ENCODE results near the gene KIF5A. TPM values are rescaled to one million over a fixed set of nuclear protein-coding genes. Genes with fewer than 3 reads are reported as not detected.

The KIF5A gene
- polyA plus RNA-seq, 1 of the 3 experiments (the other 2 are of a cell fraction): 6.2 TPM

DNA sequence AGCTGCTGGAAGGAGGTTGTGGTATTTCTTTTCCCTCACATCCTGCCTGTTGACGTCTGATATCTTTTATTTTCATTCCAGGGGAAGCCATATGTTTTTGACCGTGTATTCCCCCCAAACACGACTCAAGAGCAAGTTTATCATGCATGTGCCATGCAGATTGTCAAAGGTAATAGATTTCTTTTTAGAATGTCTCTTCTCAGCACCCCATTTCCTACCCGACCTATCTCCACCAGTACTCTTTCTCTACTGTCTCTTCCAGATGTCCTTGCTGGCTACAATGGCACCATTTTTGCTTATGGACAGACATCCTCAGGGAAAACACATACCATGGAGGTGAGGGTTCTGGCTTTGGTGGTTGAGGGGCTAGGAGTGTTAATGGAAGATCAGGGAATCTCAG, 13.5 kb downstream of the KIF5A start:
- TF ChIP-seq MEF2A (IDR thresholded peaks at IDR 0.05; ENCODE audit: borderline replicate concordance, low read depth): no peak
- TF ChIP-seq, protein P1, sequence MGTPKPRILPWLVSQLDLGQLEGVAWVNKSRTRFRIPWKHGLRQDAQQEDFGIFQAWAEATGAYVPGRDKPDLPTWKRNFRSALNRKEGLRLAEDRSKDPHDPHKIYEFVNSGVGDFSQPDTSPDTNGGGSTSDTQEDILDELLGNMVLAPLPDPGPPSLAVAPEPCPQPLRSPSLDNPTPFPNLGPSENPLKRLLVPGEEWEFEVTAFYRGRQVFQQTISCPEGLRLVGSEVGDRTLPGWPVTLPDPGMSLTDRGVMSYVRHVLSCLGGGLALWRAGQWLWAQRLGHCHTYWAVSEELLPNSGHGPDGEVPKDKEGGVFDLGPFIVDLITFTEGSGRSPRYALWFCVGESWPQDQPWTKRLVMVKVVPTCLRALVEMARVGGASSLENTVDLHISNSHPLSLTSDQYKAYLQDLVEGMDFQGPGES (IDR thresholded peaks at IDR 0.05; ENCODE audit: low read depth, low read length): no peak
- no peak for TF ChIP-seq GATA2 (CRISPR knock-in tag; IDR thresholded peaks at IDR 0.05)
- no peak for TF ChIP-seq TEAD4 (IDR thresholded peaks at IDR 0.05; ENCODE audit: borderline replicate concordance, insufficient read depth)
- TF ChIP-seq, protein P2, sequence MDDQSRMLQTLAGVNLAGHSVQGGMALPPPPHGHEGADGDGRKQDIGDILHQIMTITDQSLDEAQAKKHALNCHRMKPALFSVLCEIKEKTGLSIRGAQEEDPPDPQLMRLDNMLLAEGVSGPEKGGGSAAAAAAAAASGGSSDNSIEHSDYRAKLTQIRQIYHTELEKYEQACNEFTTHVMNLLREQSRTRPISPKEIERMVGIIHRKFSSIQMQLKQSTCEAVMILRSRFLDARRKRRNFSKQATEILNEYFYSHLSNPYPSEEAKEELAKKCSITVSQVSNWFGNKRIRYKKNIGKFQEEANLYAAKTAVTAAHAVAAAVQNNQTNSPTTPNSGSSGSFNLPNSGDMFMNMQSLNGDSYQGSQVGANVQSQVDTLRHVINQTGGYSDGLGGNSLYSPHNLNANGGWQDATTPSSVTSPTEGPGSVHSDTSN (IDR thresholded peaks at IDR 0.05): no peak
- no peak for TF ChIP-seq USF1 (IDR thresholded peaks at IDR 0.05; ENCODE audit: borderline replicate concordance, low read depth)
- TF ChIP-seq FOXM1 (IDR thresholded peaks at IDR 0.05; ENCODE audit: low read depth): no peak
- no peak for TF ChIP-seq TAF1 (IDR thresholded peaks at IDR 0.05; ENCODE audit: borderline replicate concordance, low read depth, low read length)
- TF ChIP-seq, protein P3, sequence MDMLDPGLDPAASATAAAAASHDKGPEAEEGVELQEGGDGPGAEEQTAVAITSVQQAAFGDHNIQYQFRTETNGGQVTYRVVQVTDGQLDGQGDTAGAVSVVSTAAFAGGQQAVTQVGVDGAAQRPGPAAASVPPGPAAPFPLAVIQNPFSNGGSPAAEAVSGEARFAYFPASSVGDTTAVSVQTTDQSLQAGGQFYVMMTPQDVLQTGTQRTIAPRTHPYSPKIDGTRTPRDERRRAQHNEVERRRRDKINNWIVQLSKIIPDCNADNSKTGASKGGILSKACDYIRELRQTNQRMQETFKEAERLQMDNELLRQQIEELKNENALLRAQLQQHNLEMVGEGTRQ (IDR thresholded peaks at IDR 0.05; ENCODE audit: borderline replicate concordance, low read depth, low read length): no peak
- TF ChIP-seq ELF1 (IDR thresholded peaks at IDR 0.05): no peak
- no peak for TF ChIP-seq EZH2phosphoT487 (IDR thresholded peaks at IDR 0.05; ENCODE audit: borderline replicate concordance, low read depth)
- no peak for TF ChIP-seq SIN3A (IDR thresholded peaks at IDR 0.05; ENCODE audit: borderline replicate concordance, low read depth, low read length)
- no peak for TF ChIP-seq RAD21 (IDR thresholded peaks at IDR 0.05; ENCODE audit: low read length)
- TF ChIP-seq, protein P4, sequence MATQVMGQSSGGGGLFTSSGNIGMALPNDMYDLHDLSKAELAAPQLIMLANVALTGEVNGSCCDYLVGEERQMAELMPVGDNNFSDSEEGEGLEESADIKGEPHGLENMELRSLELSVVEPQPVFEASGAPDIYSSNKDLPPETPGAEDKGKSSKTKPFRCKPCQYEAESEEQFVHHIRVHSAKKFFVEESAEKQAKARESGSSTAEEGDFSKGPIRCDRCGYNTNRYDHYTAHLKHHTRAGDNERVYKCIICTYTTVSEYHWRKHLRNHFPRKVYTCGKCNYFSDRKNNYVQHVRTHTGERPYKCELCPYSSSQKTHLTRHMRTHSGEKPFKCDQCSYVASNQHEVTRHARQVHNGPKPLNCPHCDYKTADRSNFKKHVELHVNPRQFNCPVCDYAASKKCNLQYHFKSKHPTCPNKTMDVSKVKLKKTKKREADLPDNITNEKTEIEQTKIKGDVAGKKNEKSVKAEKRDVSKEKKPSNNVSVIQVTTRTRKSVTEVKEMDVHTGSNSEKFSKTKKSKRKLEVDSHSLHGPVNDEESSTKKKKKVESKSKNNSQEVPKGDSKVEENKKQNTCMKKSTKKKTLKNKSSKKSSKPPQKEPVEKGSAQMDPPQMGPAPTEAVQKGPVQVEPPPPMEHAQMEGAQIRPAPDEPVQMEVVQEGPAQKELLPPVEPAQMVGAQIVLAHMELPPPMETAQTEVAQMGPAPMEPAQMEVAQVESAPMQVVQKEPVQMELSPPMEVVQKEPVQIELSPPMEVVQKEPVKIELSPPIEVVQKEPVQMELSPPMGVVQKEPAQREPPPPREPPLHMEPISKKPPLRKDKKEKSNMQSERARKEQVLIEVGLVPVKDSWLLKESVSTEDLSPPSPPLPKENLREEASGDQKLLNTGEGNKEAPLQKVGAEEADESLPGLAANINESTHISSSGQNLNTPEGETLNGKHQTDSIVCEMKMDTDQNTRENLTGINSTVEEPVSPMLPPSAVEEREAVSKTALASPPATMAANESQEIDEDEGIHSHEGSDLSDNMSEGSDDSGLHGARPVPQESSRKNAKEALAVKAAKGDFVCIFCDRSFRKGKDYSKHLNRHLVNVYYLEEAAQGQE (IDR thresholded peaks at IDR 0.05; ENCODE audit: low read depth, low read length): no peak
- TF ChIP-seq POLR2AphosphoS5 (IDR thresholded peaks at IDR 0.05; ENCODE audit: low read depth, low read length): no peak
- TF ChIP-seq ZBTB33 (IDR thresholded peaks at IDR 0.05; ENCODE audit: borderline replicate concordance, low read depth): no peak
- Histone ChIP-seq H2AFZ (ENCODE audit: low read depth) (no peak overlapping the region), H3K27ac (ENCODE audit: low read depth in 2 of 2, low read length in 1 of 2) (no peak overlapping the region), H4K20me1 (ENCODE audit: insufficient read depth) (no peaks in the 10 kb centered on the region), H3K4me2 (no peak overlapping the region), H3K27me3 (ENCODE audit: insufficient read depth) (no peaks in the 10 kb centered on the region), H3K4me1 (ENCODE audit: control insufficient read depth in 1 of 2, insufficient read depth in 2 of 2, low read depth in 1 of 2, low read length in 1 of 2) (0 out of 4 replicates have a peak, but pooled peaks cover 0 to 4% of the 10 kb centered on the region in 2 experiments), H3K4me3 (ENCODE audit: low read depth in 2 of 2, low read length in 1 of 2) (no peak overlapping the region), H3K9me2 (no peaks in the 10 kb centered on the region), H3K79me2 (ENCODE audit: insufficient read depth) (peaks cover 5% of the 10 kb centered on the region; the same call in 1 of the 2 replicates), H3K9ac (no peak overlapping the region), H3K9me3 (no peaks in the 10 kb centered on the region), H3K36me3 (replicated peaks in 1 of 2; ENCODE audit: control insufficient read depth in 1 of 2, insufficient read depth in 2 of 2, low read length in 1 of 2) (peaks cover 6 to 15% of the 10 kb centered on the region in 2 experiments), H3F3A (replicated peaks; ENCODE audit: insufficient read depth) (no peaks in the 10 kb centered on the region)
- no peak for DNase-seq
- ChIA-PET CTCF (interaction anchor here (3.8 to 7.3 kb wide), 2 partner anchors 20 to 69 kb away, joined by 14 to 46 read pairs; partner anchors contain the start of gene B4GALNT1), POLR2A (no interaction called here)
- 84% methylated on average over 4 of the region's 4 CpGs for WGBS (ENCODE audit: low lambda C conversion rate)
